ENCODE measurements around the gene ECE1. TPM values are rescaled to one million over a fixed set of nuclear protein-coding genes. Genes with fewer than 3 reads are reported as not detected.

The ECE1 gene
- total and polyA plus RNA-seq, 2 of the 8 experiments (the other 6 are each of a cell fraction or from before 2014, with no cell fraction given): 21.4 to 36.8 TPM

DNA sequence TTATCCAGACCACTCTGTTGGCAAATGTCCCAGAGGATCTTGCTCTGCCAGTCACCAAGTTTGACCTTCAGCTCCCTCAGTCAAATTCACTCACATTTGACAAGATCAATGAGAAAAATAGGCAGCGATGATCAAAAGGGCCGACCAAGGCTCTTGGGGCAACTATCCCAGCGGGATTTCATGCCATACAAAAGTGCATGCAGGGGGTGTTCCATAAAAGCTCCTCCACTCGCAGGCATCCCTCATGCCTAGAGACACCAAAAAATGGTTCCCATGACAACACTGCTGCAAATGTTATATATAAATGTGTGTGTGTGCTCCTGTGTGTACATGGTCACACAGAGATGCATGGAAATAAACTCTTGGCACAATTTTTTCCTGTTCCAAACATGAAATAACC lies 97.4 kb downstream of the ECE1 start:
- H4K20me1 ChIP-seq (replicated peaks in 1 of 2; ENCODE audit: control insufficient read depth in 1 of 2, insufficient read depth in 2 of 2, low read length in 2 of 2): peaks cover 2 to 3% of the 10 kb centered on the region in 2 experiments
- POLR2A ChIA-PET (ENCODE audit: partially characterized antibody): no interaction called here

More for the DNA sequence above, 97.4 kb downstream of the ECE1 start:
- H3K79me2 ChIP-seq (ENCODE audit: control insufficient read depth in 1 of 2, insufficient read depth in 2 of 2, low read length in 2 of 2): no peaks in the 10 kb centered on the region
- H2BK120ac ChIP-seq (replicated peaks; ENCODE audit: low read depth, low read length): no peak overlapping the region
- H3K4ac ChIP-seq (replicated peaks; ENCODE audit: insufficient read length, low read depth, low read length): no peak overlapping the region
- no peaks in the 10 kb centered on the region for H3K23me2 ChIP-seq (ENCODE audit: low read depth, low read length)
- H3K4me2 ChIP-seq (ENCODE audit: insufficient read depth in 1 of 2, low read depth in 2 of 2, low read length in 2 of 2): no peak overlapping the region
- CTCF ChIA-PET (ENCODE audit: partially characterized antibody): interaction anchor here (1.4 to 1.8 kb wide), 3 partner anchors 9 to 14 kb away, joined by 4 to 6 read pairs (median 4); no protein-coding TSS in a partner anchor
- no peak for TF ChIP-seq KDM4A (IDR thresholded peaks at IDR 0.05; ENCODE audit: low read depth, low read length, severe bottlenecking)
- no peak for TF ChIP-seq GABPA (IDR thresholded peaks at IDR 0.05; ENCODE audit: borderline replicate concordance, insufficient read depth, low read length)
- no peak for TF ChIP-seq TCF12 (IDR thresholded peaks at IDR 0.05; ENCODE audit: low read depth, low read length)
- no peak for TF ChIP-seq TAF1 (IDR thresholded peaks at IDR 0.05; ENCODE audit: low read depth, low read length)
- TF ChIP-seq KDM5A (IDR thresholded peaks at IDR 0.05; ENCODE audit: low read length): no peak
- TF ChIP-seq KDM1A (IDR thresholded peaks at IDR 0.05; ENCODE audit: borderline replicate concordance, low read length): no peak
- TF ChIP-seq SP1 (IDR thresholded peaks at IDR 0.05; ENCODE audit: low read depth, low read length): no peak
- TF ChIP-seq ASH2L (IDR thresholded peaks at IDR 0.05; ENCODE audit: low read length): no peak
- TF ChIP-seq, protein P1, sequence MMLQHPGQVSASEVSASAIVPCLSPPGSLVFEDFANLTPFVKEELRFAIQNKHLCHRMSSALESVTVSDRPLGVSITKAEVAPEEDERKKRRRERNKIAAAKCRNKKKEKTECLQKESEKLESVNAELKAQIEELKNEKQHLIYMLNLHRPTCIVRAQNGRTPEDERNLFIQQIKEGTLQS (IDR thresholded peaks at IDR 0.05; ENCODE audit: insufficient read depth, low read depth, low read length): no peak
- no peak for TF ChIP-seq JUN (IDR thresholded peaks at IDR 0.05; ENCODE audit: low read depth, low read length)
- TF ChIP-seq, protein P2, sequence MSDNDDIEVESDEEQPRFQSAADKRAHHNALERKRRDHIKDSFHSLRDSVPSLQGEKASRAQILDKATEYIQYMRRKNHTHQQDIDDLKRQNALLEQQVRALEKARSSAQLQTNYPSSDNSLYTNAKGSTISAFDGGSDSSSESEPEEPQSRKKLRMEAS (IDR thresholded peaks at IDR 0.05): no peak
- no peak for TF ChIP-seq NRF1 (IDR thresholded peaks at IDR 0.05; ENCODE audit: low read depth, low read length)
- no peaks in the 10 kb centered on the region for H3K9me3 ChIP-seq (ENCODE audit: insufficient read depth in 2 of 2, low read depth in 1 of 2, low read length in 1 of 2)
- H4K91ac ChIP-seq (replicated peaks; ENCODE audit: insufficient read length, low read length): no peak overlapping the region
- no peak overlapping the region for H3K56ac ChIP-seq (replicated peaks; ENCODE audit: insufficient read length, low read depth, low read length)
- DNase-seq (ENCODE audit: low read depth in 1 of 2, low spot score in 2 of 2) (no peak), FAIRE-seq (no peak)
- no peaks in the 10 kb centered on the region for H3K4me1 ChIP-seq (replicated peaks in 1 of 4; ENCODE audit: control insufficient read depth in 3 of 4, insufficient read depth in 4 of 4, low read length in 3 of 4)
- no peak overlapping the region for H3K18ac ChIP-seq (ENCODE audit: extremely low read depth, low read length)
- no peak overlapping the region for H3K9ac ChIP-seq (replicated peaks in 1 of 4; ENCODE audit: extremely low read depth in 1 of 4, low read depth in 3 of 4, low read length in 3 of 4)
- WGBS, 2 experiments (ENCODE audit: extremely low coverage in 1 of 2, insufficient coverage in 1 of 2, insufficient read length in 1 of 2, insufficient replicate concordance in 2 of 2, low coverage in 1 of 2, low lambda C conversion rate in 2 of 2, missing lambda C conversion rate in 1 of 2): 78% methylated on average over 4 of the region's 4 CpGs; no CpG with 5 or more reads in 1 of the 2 experiments
- no peak overlapping the region for H4K5ac ChIP-seq (ENCODE audit: insufficient read length, low read depth, low read length)
- no peak overlapping the region for H4K8ac ChIP-seq (ENCODE audit: extremely low read depth, insufficient read depth, low read length)
- no peaks in the 10 kb centered on the region for H3K79me1 ChIP-seq (ENCODE audit: low read depth, low read length)
- no peak overlapping the region for H2BK15ac ChIP-seq (ENCODE audit: low read length)
- no peaks in the 10 kb centered on the region for H3K36me3 ChIP-seq (ENCODE audit: control insufficient read depth in 2 of 4, insufficient read depth in 4 of 4, low read length in 3 of 4)
- H2BK12ac ChIP-seq (ENCODE audit: low read depth, low read length): no peak overlapping the region
- H2BK20ac ChIP-seq (ENCODE audit: low read length): no peak overlapping the region
- no peak overlapping the region for H2BK5ac ChIP-seq (ENCODE audit: low read depth, low read length)
- H3K14ac ChIP-seq (ENCODE audit: insufficient read length): no peak overlapping the region
- no peak overlapping the region for H3K27ac ChIP-seq (ENCODE audit: low read depth, low read length)
- no peak overlapping the region for H3K23ac ChIP-seq (ENCODE audit: insufficient read length)
- H3K27me3 ChIP-seq (replicated peaks in 1 of 4; ENCODE audit: control insufficient read depth in 3 of 4, extremely low read depth in 1 of 4, insufficient read depth in 3 of 4, low read length in 3 of 4): peaks cover 47 to 72% (median 64%) of the 10 kb centered on the region in 4 experiments
- no peak overlapping the region for H3K4me3 ChIP-seq (ENCODE audit: extremely low read depth in 1 of 4, insufficient read depth in 2 of 4, low read depth in 3 of 4, low read length in 4 of 4)
- no peak overlapping the region for H2AK5ac ChIP-seq (ENCODE audit: low read depth, low read length)
- H2AFZ ChIP-seq (ENCODE audit: low read length): no peak overlapping the region
